NCI-H82 (cell line): ENCODE data around the gene GDAP2.

Source experiments
- DNase-seq: peaks from one replicate; lab custom pipeline; 2025; lab: John Stamatoyannopoulos, UW

The GDAP2 gene

GRCh38 chr1:117842408-117843170 is 86.8 kb downstream of the GDAP2 start:
- no peak for DNase-seq

- no peak for DNase-seq
These were observed 88.2 kb downstream of the GDAP2 start for GRCh38 chr1:117841117-117841650.

- DNase-seq, result no peak
These were observed 90.5 kb downstream of the GDAP2 start for GRCh38 chr1:117838911-117839310.

GRCh38 chr1:117836069-117836468 is 93.4 kb downstream of the GDAP2 start:
- no peak for DNase-seq

- no peak for DNase-seq
These were observed 95.0 kb downstream of the GDAP2 start for GRCh38 chr1:117834416-117834815.

- no peak for DNase-seq
These were observed 97.0 kb downstream of the GDAP2 start for GRCh38 chr1:117832453-117832852.

GRCh38 chr1:117830222-117830621 is 99.2 kb downstream of the GDAP2 start:
- DNase-seq, result no peak

GRCh38 chr1:117828201-117828600 is 101.2 kb downstream of the GDAP2 start:
- DNase-seq, result no peak

- DNase-seq, result no peak
These were observed 102.8 kb downstream of the GDAP2 start for GRCh38 chr1:117826540-117827078.

- no peak for DNase-seq
These were observed 103.3 kb downstream of the GDAP2 start for GRCh38 chr1:117826119-117826518.

GRCh38 chr1:117825414-117825813 is 104.0 kb downstream of the GDAP2 start:
- DNase-seq, result no peak

- DNase-seq, result no peak
These were observed 104.8 kb downstream of the GDAP2 start for GRCh38 chr1:117824616-117825015.

- DNase-seq, result no peak
These were observed 107.5 kb downstream of the GDAP2 start for GRCh38 chr1:117821774-117822482.

- no peak for DNase-seq
These were observed 108.1 kb downstream of the GDAP2 start for GRCh38 chr1:117821382-117821755.

GRCh38 chr1:117820694-117821381 is 108.6 kb downstream of the GDAP2 start:
- DNase-seq, result peak; percentile 16

GRCh38 chr1:117820096-117820495 is 109.3 kb downstream of the GDAP2 start:
- DNase-seq, result no peak

- DNase-seq, result no peak
These were observed 110.1 kb downstream of the GDAP2 start for GRCh38 chr1:117819301-117819700.

GRCh38 chr1:117818456-117818855 is 111.0 kb downstream of the GDAP2 start:
- DNase-seq, result no peak

GRCh38 chr1:117817629-117818028 is 111.8 kb downstream of the GDAP2 start:
- no peak for DNase-seq

- DNase-seq, result peak; percentile 47
These were observed 113.5 kb downstream of the GDAP2 start for GRCh38 chr1:117815926-117816325.

- DNase-seq, result no peak
These were observed 114.3 kb downstream of the GDAP2 start for GRCh38 chr1:117814856-117815797.
